ENCODE measurements around the gene CDH4. TPM values are rescaled to one million over a fixed set of nuclear protein-coding genes. Genes with fewer than 3 reads are reported as not detected.

The CDH4 gene
- total and polyA plus RNA-seq, 4 experiments from 2014 or later: 0.39 to 1.1 (median 0.41) TPM; not detected in 1

GRCh38 chr20:61816606-61817460, 564.8 kb downstream of the CDH4 start:
- Mint-ChIP-seq H3K27me3 (peaks cover 0 to 4% of the 10 kb centered on the region in 2 donors), H3K9me3 (no peaks in the 10 kb centered on the region), H3K4me3 (no peak overlapping the region), H3K36me3 (no peaks in the 10 kb centered on the region), H3K27ac (no peak overlapping the region), H3K4me1 (no peaks in the 10 kb centered on the region)
- ChIA-PET POLR2A (ENCODE audit: partially characterized antibody) (no interaction called here), CTCF (ENCODE audit: partially characterized antibody) (no interaction called here)
- intact Hi-C loops (cut with micrococcal nuclease): no loop called here
- Histone ChIP-seq H3K27ac (ENCODE audit: low read depth, low read length) (no peak overlapping the region), H3K9me3 (ENCODE audit: control insufficient read depth in 1 of 2, low read length in 2 of 2) (no peaks in the 10 kb centered on the region), H3K4me3 (ENCODE audit: low read length in 2 of 2) (no peak overlapping the region), H3K36me3 (ENCODE audit: insufficient read depth, low read length) (no peaks in the 10 kb centered on the region), H3K27me3 (ENCODE audit: insufficient read depth, low read length) (no peaks in the 10 kb centered on the region), H3K4me1 (ENCODE audit: insufficient read depth, low read length) (no peaks in the 10 kb centered on the region)
- DNase-seq: no peak

DNA sequence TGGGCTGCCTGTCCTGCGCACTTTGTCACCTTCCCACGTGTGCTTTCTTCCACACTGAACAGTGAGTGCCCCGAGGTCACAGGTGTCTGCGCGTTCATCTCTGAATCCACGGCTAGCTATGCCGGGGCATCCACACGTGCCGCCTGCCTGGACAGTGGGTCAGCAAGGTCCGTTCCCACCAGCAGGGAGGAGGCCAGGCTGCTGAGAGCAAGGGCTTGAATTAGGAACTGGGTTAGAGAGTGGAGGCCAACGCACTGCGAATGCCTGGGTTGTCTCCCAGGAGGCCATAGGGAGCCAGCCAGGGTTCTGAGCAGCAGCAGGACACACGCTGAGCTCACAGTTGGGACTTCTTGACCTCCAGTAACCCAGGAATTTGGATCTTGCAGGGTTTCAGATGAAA, 565.5 kb downstream of the CDH4 start:
- H3K36me3 Mint-ChIP-seq: no peaks in the 10 kb centered on the region
- H3K9me3 Mint-ChIP-seq: no peaks in the 10 kb centered on the region
- intact Hi-C loops (cut with micrococcal nuclease): no loop called here
- no peaks in the 10 kb centered on the region for H3K4me1 Mint-ChIP-seq
- H3K27me3 Mint-ChIP-seq: peaks cover 0 to 4% of the 10 kb centered on the region in 2 donors
- no peak overlapping the region for H3K4me3 Mint-ChIP-seq
- H3K4me3 ChIP-seq (ENCODE audit: low read length in 2 of 2): no peak overlapping the region
- DNase-seq: no peak
- ChIA-PET CTCF (ENCODE audit: partially characterized antibody) (no interaction called here), POLR2A (ENCODE audit: partially characterized antibody) (no interaction called here)
- no peaks in the 10 kb centered on the region for H3K36me3 ChIP-seq (ENCODE audit: insufficient read depth, low read length)
- no peak overlapping the region for H3K27ac ChIP-seq (ENCODE audit: low read depth, low read length)
- H3K27me3 ChIP-seq (ENCODE audit: insufficient read depth, low read length): no peaks in the 10 kb centered on the region
- H3K9me3 ChIP-seq (ENCODE audit: control insufficient read depth in 1 of 2, low read length in 2 of 2): no peaks in the 10 kb centered on the region
- no peaks in the 10 kb centered on the region for H3K4me1 ChIP-seq (ENCODE audit: insufficient read depth, low read length)
- no peak overlapping the region for H3K27ac Mint-ChIP-seq

GRCh38 chr20:61818746-61819573, 566.9 kb downstream of the CDH4 start:
- H3K4me3 ChIP-seq (ENCODE audit: low read length in 2 of 2): no peak overlapping the region
- ChIA-PET POLR2A (ENCODE audit: partially characterized antibody) (no interaction called here), CTCF (ENCODE audit: partially characterized antibody) (no interaction called here)
- H3K9me3 ChIP-seq (ENCODE audit: control insufficient read depth in 1 of 2, low read length in 2 of 2): no peaks in the 10 kb centered on the region
- Mint-ChIP-seq H3K36me3 (no peaks in the 10 kb centered on the region), H3K27ac (no peak overlapping the region), H3K9me3 (peaks cover 0 to 5% (median 3%) of the 10 kb centered on the region in 8 donors), H3K27me3 (peaks cover 0 to 4% of the 10 kb centered on the region in 2 donors), H3K4me3 (no peak overlapping the region), H3K4me1 (no peaks in the 10 kb centered on the region)
- no peaks in the 10 kb centered on the region for H3K4me1 ChIP-seq (ENCODE audit: insufficient read depth, low read length)
- no peak overlapping the region for H3K27ac ChIP-seq (ENCODE audit: low read depth, low read length)
- H3K27me3 ChIP-seq (ENCODE audit: insufficient read depth, low read length): no peaks in the 10 kb centered on the region
- no peak for DNase-seq
- H3K36me3 ChIP-seq (ENCODE audit: insufficient read depth, low read length): no peaks in the 10 kb centered on the region
- intact Hi-C loops (cut with micrococcal nuclease): no loop called here

GRCh38 chr20:61819574-61819846, 567.4 kb downstream of the CDH4 start:
- H3K4me3 ChIP-seq (ENCODE audit: low read length in 2 of 2): no peak overlapping the region
- H3K27me3 Mint-ChIP-seq: peaks cover 0 to 4% of the 10 kb centered on the region in 2 donors
- no peaks in the 10 kb centered on the region for H3K4me1 ChIP-seq (ENCODE audit: insufficient read depth, low read length)
- peaks cover 0 to 5% (median 3%) of the 10 kb centered on the region in 8 donors for H3K9me3 Mint-ChIP-seq
- POLR2A ChIA-PET (ENCODE audit: partially characterized antibody): no interaction called here
- H3K4me3 Mint-ChIP-seq: no peak overlapping the region
- intact Hi-C loops (cut with micrococcal nuclease): no loop called here
- no peaks in the 10 kb centered on the region for H3K36me3 ChIP-seq (ENCODE audit: insufficient read depth, low read length)
- DNase-seq: no peak
- no peaks in the 10 kb centered on the region for H3K9me3 ChIP-seq (ENCODE audit: control insufficient read depth in 1 of 2, low read length in 2 of 2)
- H3K27ac Mint-ChIP-seq: no peak overlapping the region
- H3K4me1 Mint-ChIP-seq: no peaks in the 10 kb centered on the region
- H3K27me3 ChIP-seq (ENCODE audit: insufficient read depth, low read length): no peaks in the 10 kb centered on the region
- no peaks in the 10 kb centered on the region for H3K36me3 Mint-ChIP-seq
- CTCF ChIA-PET (ENCODE audit: partially characterized antibody): no interaction called here
- H3K27ac ChIP-seq (ENCODE audit: low read depth, low read length): no peak overlapping the region

- Histone ChIP-seq H3K36me3 (ENCODE audit: insufficient read depth, low read length) (no peaks in the 10 kb centered on the region), H3K9me3 (ENCODE audit: control insufficient read depth in 1 of 2, low read length in 2 of 2) (no peaks in the 10 kb centered on the region), H3K27me3 (ENCODE audit: insufficient read depth, low read length) (no peaks in the 10 kb centered on the region), H3K27ac (ENCODE audit: low read depth, low read length) (no peak overlapping the region), H3K4me3 (ENCODE audit: low read length in 2 of 2) (no peak overlapping the region), H3K4me1 (ENCODE audit: insufficient read depth, low read length) (no peaks in the 10 kb centered on the region)
- Mint-ChIP-seq H3K4me3 (no peak overlapping the region), H3K9me3 (peaks cover 0 to 5% (median 3%) of the 10 kb centered on the region in 8 donors), H3K27me3 (peaks cover 0 to 4% of the 10 kb centered on the region in 2 donors), H3K4me1 (no peaks in the 10 kb centered on the region), H3K36me3 (no peaks in the 10 kb centered on the region), H3K27ac (no peak overlapping the region)
- DNase-seq: no peak
- ChIA-PET CTCF (ENCODE audit: partially characterized antibody) (no interaction called here), POLR2A (ENCODE audit: partially characterized antibody) (no interaction called here)
- intact Hi-C loops (cut with micrococcal nuclease): no loop called here
These were observed 568.1 kb downstream of the CDH4 start for GRCh38 chr20:61819921-61820825.

- Histone ChIP-seq H3K36me3 (ENCODE audit: insufficient read depth, low read length) (no peaks in the 10 kb centered on the region), H3K9me3 (ENCODE audit: control insufficient read depth in 1 of 2, low read length in 2 of 2) (no peaks in the 10 kb centered on the region), H3K4me1 (ENCODE audit: insufficient read depth, low read length) (no peaks in the 10 kb centered on the region), H3K27ac (ENCODE audit: low read depth, low read length) (no peak overlapping the region), H3K4me3 (ENCODE audit: low read length in 2 of 2) (no peak overlapping the region), H3K27me3 (ENCODE audit: insufficient read depth, low read length) (no peaks in the 10 kb centered on the region)
- intact Hi-C loops (cut with micrococcal nuclease): no loop called here
- no peaks in the 10 kb centered on the region for H3K4me1 Mint-ChIP-seq
- peaks cover 0 to 5% (median 3%) of the 10 kb centered on the region in 8 donors for H3K9me3 Mint-ChIP-seq
- CTCF ChIA-PET (ENCODE audit: partially characterized antibody): no interaction called here
- DNase-seq: no peak
- H3K4me3 Mint-ChIP-seq: no peak overlapping the region
- POLR2A ChIA-PET (ENCODE audit: partially characterized antibody): no interaction called here
- no peak overlapping the region for H3K27ac Mint-ChIP-seq
- H3K27me3 Mint-ChIP-seq: peaks cover 0 to 4% of the 10 kb centered on the region in 2 donors
- no peaks in the 10 kb centered on the region for H3K36me3 Mint-ChIP-seq
These were observed 569.7 kb downstream of the CDH4 start for GRCh38 chr20:61821735-61822134.

DNA sequence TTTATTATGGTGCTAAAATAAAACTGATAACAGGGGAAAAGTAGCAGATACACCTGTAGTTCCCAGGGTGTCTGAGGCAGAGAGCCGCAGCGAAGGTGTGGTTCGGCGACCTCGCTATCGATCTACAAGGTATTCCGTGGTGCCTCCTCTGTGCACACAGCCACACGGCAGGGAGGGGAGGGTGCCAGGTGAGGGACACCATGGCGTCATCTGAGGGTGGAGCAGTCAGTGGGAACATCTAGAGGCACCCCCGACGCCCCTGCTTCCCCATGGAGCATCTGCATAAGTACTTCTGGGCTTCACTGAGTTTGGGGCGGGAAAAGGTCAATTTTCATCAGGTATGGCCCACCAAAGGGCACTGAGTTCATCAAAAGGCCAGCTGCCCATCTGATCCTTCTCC, 570.3 kb downstream of the CDH4 start:
- Histone ChIP-seq H3K9me3 (ENCODE audit: control insufficient read depth in 1 of 2, low read length in 2 of 2) (no peaks in the 10 kb centered on the region), H3K4me1 (ENCODE audit: insufficient read depth, low read length) (no peaks in the 10 kb centered on the region), H3K36me3 (ENCODE audit: insufficient read depth, low read length) (no peaks in the 10 kb centered on the region), H3K27ac (ENCODE audit: low read depth, low read length) (no peak overlapping the region), H3K4me3 (ENCODE audit: low read length in 2 of 2) (no peak overlapping the region), H3K27me3 (ENCODE audit: insufficient read depth, low read length) (no peaks in the 10 kb centered on the region)
- Mint-ChIP-seq H3K9me3 (peaks cover 0 to 5% (median 3%) of the 10 kb centered on the region in 8 donors), H3K4me3 (no peak overlapping the region), H3K4me1 (no peaks in the 10 kb centered on the region), H3K36me3 (no peaks in the 10 kb centered on the region), H3K27me3 (peaks cover 0 to 4% of the 10 kb centered on the region in 2 donors), H3K27ac (no peak overlapping the region)
- ChIA-PET CTCF (ENCODE audit: partially characterized antibody) (no interaction called here), POLR2A (ENCODE audit: partially characterized antibody) (no interaction called here)
- intact Hi-C loops (cut with micrococcal nuclease): no loop called here
- DNase-seq: no peak
